Stomach (tissue), 9 donors: Measurements from ENCODE around the gene SYS1. TPM values are rescaled to one million over a fixed set of nuclear protein-coding genes. Genes with fewer than 3 reads are reported as not detected.

Source experiments
- DNase-seq, 2 donors: peaks; one replicate each; pipeline versions ENCODE4 v3.0.0 to v3.0.0-alpha.2; 2013 to 2019
- H3K27ac ChIP-seq, 5 donors: fragments of 200-600 bp in 4 of 5; sonication (generic) in 4 of 5; one replicate each; pipeline ENCODE4 v1.5.1; 2013 to 2019; ENCODE audit warnings: mild to moderate bottlenecking in 1 of 5, moderate library complexity in 1 of 5
- H3K27me3 ChIP-seq, 3 donors: fragments of 200-600 bp; sonication (generic); one replicate each; pipeline ENCODE4 v1.5.1; 2017 to 2019; ENCODE audit warnings: mixed run types in 1 of 3
- H3K36me3 ChIP-seq, 4 donors: fragments of 200-600 bp; sonication (generic); 1 replicate in 3 of 4; 2 replicates in 1 of 4; pipeline ENCODE4 v1.5.1; 2016 to 2019
- H3K4me1 ChIP-seq, 4 donors: fragments of 200-600 bp; sonication (generic); one replicate each; pipeline ENCODE4 v1.5.1; 2016 to 2019
- H3K4me3 ChIP-seq, 4 donors: fragments of 200-600 bp; sonication (generic) in 3 of 4; one replicate each; pipeline ENCODE4 v1.5.1; 2016 to 2019; ENCODE audit warnings: mild to moderate bottlenecking in 1 of 4
- H3K9me3 ChIP-seq, 4 donors: fragments of 200-600 bp; sonication (generic); one replicate each; pipeline ENCODE4 v1.5.1; 2016 to 2019
- CTCF ChIP-seq, 7 experiments: fragments of 450-650 bp in 4 of 7; fragments of 200-600 bp in 3 of 7; sonication (generic) in 3 of 7; IDR thresholded peaks; one replicate each; pipeline ENCODE4 v1.5.1; 2016 to 2019; ENCODE audit warnings: antibody characterized with exemption in 7 of 7, control low read depth in 2 of 7, mild to moderate bottlenecking in 1 of 7
- EP300 ChIP-seq: sonication (generic); formaldehyde crosslinking; IDR thresholded peaks from one replicate; pipeline ENCODE4 v1.6.1; 2017; ENCODE audit warnings: antibody characterized with exemption
- POLR2A ChIP-seq, 4 donors: fragments of 450-650 bp; IDR thresholded peaks; one replicate each; pipeline ENCODE4 v1.6.1; 2016; ENCODE audit warnings: antibody characterized with exemption in 4 of 4, control low read depth in 2 of 4, mild to moderate bottlenecking in 1 of 4, moderate library complexity in 1 of 4
- POLR2AphosphoS5 ChIP-seq, 3 donors: sonication (generic); formaldehyde crosslinking; IDR thresholded peaks; one replicate each; pipeline ENCODE4 v1.6.1; 2016; ENCODE audit warnings: antibody characterized with exemption in 3 of 3
- WGBS, 5 donors: extraction: QIAGEN DNeasy Blood & Tissue Kit in 3 of 5; methylation state at CpG; one replicate each; pipeline versions ENCODE4 v1.1.5 to v1.1.7; 2013 to 2018; 5-methylcytosine and 5-hydroxymethylcytosine counted together
- intact Hi-C: fragments of 100-400 bp; cut with DNase I; formaldehyde crosslinking; loops from one replicate; pipeline ENCODE4 v1.15.1; 2023; ENCODE audit warnings: low total_unique reads
- polyA plus RNA-seq, 3 donors: library from polyadenylated mRNA; stranded (reverse); fragments of 200-250 nt; gene quantifications; one replicate each; pipeline ENCODE4 v1.2.3, GENCODE V29; 2013
- total RNA-seq, 5 donors: library from RNA; depleted of rRNA; stranded (reverse); fragments of >200 nt; gene quantifications; one replicate each; pipeline versions ENCODE4 v1.1.0 to v1.2.3, GENCODE V29; 2014 to 2016
- donor health status: healthy with polysubstance abuse.
- donor health status: Bipolar disorder and iron deficiency.
- donor health status: healthy.

SYS1 gene
- total and polyA plus RNA-seq, 8 donors = 11.2 to 119 (median 21.5) TPM

GRCh38 chr20:45408646-45409213 is 45.8 kb downstream of the SYS1 start:
- peaks cover 18 to 30% (median 29%) of the 10 kb centered on the region in 4 donors for H3K4me1 ChIP-seq
- H3K9me3 ChIP-seq = no peaks in the 10 kb centered on the region
- peak overlapping the region in 4 of 5 donors; percentile 91 to 96 (median 94) for H3K27ac ChIP-seq
- TF ChIP-seq CTCF (IDR thresholded peaks at IDR 0.05) (no peak), POLR2AphosphoS5 (IDR thresholded peaks at IDR 0.05) (no peak), EP300 (no peak), POLR2A (IDR thresholded peaks at IDR 0.05) (no peak)
- no peak for DNase-seq
- H3K4me3 ChIP-seq = peak overlapping the region; percentile 63 to 89 (median 73)
- intact Hi-C loops = no loop called here
- H3K27me3 ChIP-seq = no peaks in the 10 kb centered on the region
- WGBS, 5 donors = 69 to 84% (median 80%) methylated on average over 7 of the region's 7 CpGs
- H3K36me3 ChIP-seq = peaks cover 21 to 42% (median 34%) of the 10 kb centered on the region in 4 donors

GRCh38 chr20:45409521-45410272 is 46.7 kb downstream of the SYS1 start:
- peaks cover 21 to 42% (median 34%) of the 10 kb centered on the region in 4 donors for H3K36me3 ChIP-seq
- H3K9me3 ChIP-seq = no peaks in the 10 kb centered on the region
- TF ChIP-seq CTCF (IDR thresholded peaks at IDR 0.05) (no peak), POLR2A (IDR thresholded peaks at IDR 0.05) (no peak), POLR2AphosphoS5 (IDR thresholded peaks at IDR 0.05) (no peak), EP300 (no peak)
- no peaks in the 10 kb centered on the region for H3K27me3 ChIP-seq
- no peak overlapping the region for H3K4me3 ChIP-seq
- 74 to 91% (median 85%) methylated on average over 7 of the region's 7 CpGs for WGBS, 5 donors
- intact Hi-C loops = no loop called here
- DNase-seq = no peak
- H3K4me1 ChIP-seq = peaks cover 18 to 30% (median 29%) of the 10 kb centered on the region in 4 donors
- H3K27ac ChIP-seq = peak overlapping the region in 2 of 5 donors; percentile 3 to 96

GRCh38 chr20:45410887-45411286 is 47.9 kb downstream of the SYS1 start:
- intact Hi-C loops = no loop called here
- Histone ChIP-seq H3K4me3 (no peak overlapping the region), H3K36me3 (peaks cover 21 to 42% (median 34%) of the 10 kb centered on the region in 4 donors), H3K4me1 (peaks cover 14 to 32% (median 25%) of the 10 kb centered on the region in 4 donors), H3K9me3 (no peaks in the 10 kb centered on the region), H3K27ac (peak overlapping the region in 1 of 5 donors; percentile 20), H3K27me3 (no peaks in the 10 kb centered on the region)
- DNase-seq = no peak
- WGBS, 5 donors = 69 to 86% (median 77%) methylated on average over 8 of the region's 8 CpGs
- TF ChIP-seq POLR2AphosphoS5 (IDR thresholded peaks at IDR 0.05) = no peak
- no peak for TF ChIP-seq POLR2A (IDR thresholded peaks at IDR 0.05)
- TF ChIP-seq CTCF (IDR thresholded peaks at IDR 0.05) = no peak
- TF ChIP-seq EP300 = no peak

GRCh38 chr20:45412653-45413052 is 49.7 kb downstream of the SYS1 start:
- Histone ChIP-seq H3K9me3 (no peaks in the 10 kb centered on the region), H3K4me1 (peaks cover 20 to 40% (median 30%) of the 10 kb centered on the region in 4 donors), H3K27me3 (no peaks in the 10 kb centered on the region), H3K4me3 (no peak overlapping the region), H3K36me3 (peaks cover 21 to 42% (median 34%) of the 10 kb centered on the region in 4 donors), H3K27ac (no peak overlapping the region)
- no peak for DNase-seq
- WGBS, 5 donors = 78 to 87% (median 82%) methylated on average over 5 of the region's 5 CpGs
- TF ChIP-seq POLR2AphosphoS5 (IDR thresholded peaks at IDR 0.05) (no peak), CTCF (IDR thresholded peaks at IDR 0.05) (no peak), POLR2A (IDR thresholded peaks at IDR 0.05) (no peak), EP300 (no peak)
- intact Hi-C loops = no loop called here
